GM23248 (cell line): ENCODE results near the gene ANXA9. TPM values are rescaled to one million over a fixed set of nuclear protein-coding genes. Genes with fewer than 3 reads are reported as not detected.

Source experiments
- DNase-seq: peaks from one replicate; pipeline ENCODE4 v3.0.0-alpha.2; 2015
- H2AFZ ChIP-seq: fragments of 200-600 bp; sonication (generic); 2 replicates; pipeline ENCODE4 v1.6.1; 2016; ENCODE audit warnings: antibody characterized with exemption
- H3F3A ChIP-seq: fragments of 200-600 bp; sonication (generic); 2 replicates; pipeline ENCODE4 v1.6.1; 2016; ENCODE audit warnings: mild to moderate bottlenecking, antibody characterized with exemption, mixed run types; ENCODE audit not compliant: insufficient read depth
- H3K27ac ChIP-seq: fragments of 200-600 bp; sonication (generic); 2 replicates; pipeline ENCODE4 v1.5.1; 2016; ENCODE audit warnings: mild to moderate bottlenecking
- H3K27me3 ChIP-seq: fragments of 200-600 bp; sonication (generic); replicated peaks from 2 replicates; pipeline ENCODE4 v1.6.1; 2016; ENCODE audit warnings: mild to moderate bottlenecking; ENCODE audit not compliant: insufficient read depth
- H3K36me3 ChIP-seq: fragments of 200-600 bp; sonication (generic); 2 replicates; pipeline ENCODE4 v1.6.1; 2016; ENCODE audit warnings: low read depth, mild to moderate bottlenecking
- H3K4me1 ChIP-seq: fragments of 200-600 bp; sonication (generic); 2 replicates; pipeline ENCODE4 v1.6.1; 2016; ENCODE audit warnings: mild to moderate bottlenecking; ENCODE audit not compliant: insufficient read depth
- H3K4me2 ChIP-seq: fragments of 200-600 bp; sonication (generic); one replicate; pipeline ENCODE4 v1.6.1; 2016; ENCODE audit warnings: mild to moderate bottlenecking; ENCODE audit not compliant: unreplicated experiment
- H3K4me3 ChIP-seq: fragments of 200-600 bp; sonication (generic); 2 replicates; pipeline ENCODE4 v1.5.1; 2016; ENCODE audit warnings: mild to moderate bottlenecking
- H3K79me2 ChIP-seq: fragments of 200-600 bp; sonication (generic); 2 replicates; pipeline ENCODE4 v1.6.1; 2016; ENCODE audit warnings: mild to moderate bottlenecking; ENCODE audit not compliant: insufficient read depth
- H3K9ac ChIP-seq: fragments of 200-600 bp; sonication (generic); 2 replicates; pipeline ENCODE4 v1.6.1; 2016; ENCODE audit warnings: mild to moderate bottlenecking
- H3K9me2 ChIP-seq: fragments of 200-600 bp; sonication (generic); 2 replicates; pipeline ENCODE4 v1.6.1; 2016; ENCODE audit warnings: mixed run types, mild to moderate bottlenecking, moderate library complexity; ENCODE audit not compliant: insufficient read depth
- H3K9me3 ChIP-seq: fragments of 200-600 bp; sonication (generic); one replicate; pipeline ENCODE4 v1.6.1; 2017; ENCODE audit warnings: low read depth
- H4K20me1 ChIP-seq: fragments of 200-600 bp; sonication (generic); 2 replicates; pipeline ENCODE4 v1.6.0; 2016; ENCODE audit not compliant: insufficient read depth
- EZH2 ChIP-seq: fragments of 200-600 bp; sonication (generic); IDR thresholded peaks from 2 replicates; pipeline ENCODE4 v1.6.1; 2018; ENCODE audit warnings: antibody characterized with exemption, mild to moderate bottlenecking; ENCODE audit not compliant: insufficient read depth, poor library complexity, severe bottlenecking
- EZH2phosphoT487 ChIP-seq: fragments of 200-600 bp; sonication (generic); IDR thresholded peaks from 2 replicates; pipeline ENCODE4 v1.6.1; 2018; ENCODE audit warnings: antibody characterized with exemption, moderate library complexity, mild to moderate bottlenecking, low read depth; ENCODE audit not compliant: insufficient read depth
- WGBS, 2 experiments: methylation state at CpG; one replicate each; pipeline ENCODE4 v1.1.6; 2015 to 2017; ENCODE audit warnings: low lambda C conversion rate in 2 of 2, low coverage in 1 of 2; ENCODE audit errors: missing lambda C conversion rate in 2 of 2; 5-methylcytosine and 5-hydroxymethylcytosine counted together
- in situ Hi-C: fragments of 300-500 bp; cut with MboI; formaldehyde crosslinking; loops from 2 replicates; pipeline ENCODE4 v1.15.0; 2020
- polyA plus RNA-seq: library from polyadenylated mRNA; unstranded; fragments of >200 nt; fragmentation: Nextera tagmentation; extraction: Ambion mirVana; gene quantifications from 2 replicates; pipeline ENCODE4 v1.2.1, GENCODE V29; 2016
- total RNA-seq: library from RNA; depleted of rRNA; stranded (reverse); fragments of >200 nt; shearing (Covaris generic); gene quantifications from 2 replicates; pipeline ENCODE4 v1.2.3, GENCODE V29; 2014

ANXA9 gene
- total and polyA plus RNA-seq, 2 experiments from 2014 or later, result 0.26 TPM; not detected in 1

DNA sequence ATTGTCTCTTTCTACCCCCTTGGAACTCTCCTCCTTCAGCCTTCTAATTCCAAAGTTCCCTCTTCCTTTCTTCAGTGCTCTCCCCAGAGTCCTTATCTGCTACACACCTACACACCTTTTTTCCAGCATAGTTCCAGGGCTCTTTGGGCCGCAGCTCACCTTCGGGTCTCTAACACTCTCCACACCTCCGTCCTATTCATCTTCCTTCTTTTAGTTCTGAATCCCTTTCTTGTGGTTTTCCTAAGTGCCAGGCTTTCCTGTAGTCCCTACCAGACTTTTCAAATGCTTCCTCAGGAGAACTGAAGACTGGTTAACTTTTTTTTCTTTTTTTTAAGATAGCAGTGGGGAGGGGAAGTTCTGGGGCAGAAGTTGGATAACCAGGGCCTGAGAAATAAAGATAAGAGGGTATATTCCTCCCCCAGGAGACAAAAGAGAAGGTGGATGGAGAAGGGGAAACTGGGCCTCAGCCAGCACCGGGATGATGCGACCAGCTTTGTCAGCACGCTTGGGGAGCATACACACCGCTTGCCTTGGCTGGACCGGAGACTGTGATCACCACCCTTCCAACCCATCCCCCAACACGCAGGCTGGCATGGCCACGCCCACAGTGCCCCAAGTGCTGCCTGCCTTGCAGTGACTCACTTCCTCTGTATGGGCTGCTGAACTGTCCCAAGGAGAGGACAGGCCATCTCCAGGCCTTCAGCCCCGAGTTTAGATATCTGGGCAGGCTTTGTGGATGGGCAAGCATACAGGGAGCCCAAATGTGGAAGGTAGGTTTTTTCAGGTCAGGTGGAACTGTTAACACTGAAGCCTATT is 5.0 kb upstream of the ANXA9 start:
- TF ChIP-seq EZH2 (no peak), EZH2phosphoT487 (no peak)
- Histone ChIP-seq H3K79me2 (peaks cover 21% of the 10 kb centered on the region), H3K4me3 (no peak overlapping the region), H3K4me2 (peak overlapping the region; percentile 56), H3K36me3 (no peaks in the 10 kb centered on the region), H3K9me2 (no peaks in the 10 kb centered on the region), H2AFZ (peak overlapping the region; percentile 44), H3K9me3 (no peaks in the 10 kb centered on the region), H3K4me1 (peaks cover 51% of the 10 kb centered on the region), H3K9ac (0 out of 2 replicates have a peak overlapping the region, but pooled peaks have one; percentile 5), H4K20me1 (no peaks in the 10 kb centered on the region), H3F3A (peaks cover 20% of the 10 kb centered on the region), H3K27me3 (no peaks in the 10 kb centered on the region), H3K27ac (peak overlapping the region; percentile 47)
- WGBS, 2 experiments, result 68 to 69% methylated on average over 10 to 11 of the region's 11 CpGs
- peak; percentile 74 for DNase-seq
- in situ Hi-C loops, result no loop called here

DNA sequence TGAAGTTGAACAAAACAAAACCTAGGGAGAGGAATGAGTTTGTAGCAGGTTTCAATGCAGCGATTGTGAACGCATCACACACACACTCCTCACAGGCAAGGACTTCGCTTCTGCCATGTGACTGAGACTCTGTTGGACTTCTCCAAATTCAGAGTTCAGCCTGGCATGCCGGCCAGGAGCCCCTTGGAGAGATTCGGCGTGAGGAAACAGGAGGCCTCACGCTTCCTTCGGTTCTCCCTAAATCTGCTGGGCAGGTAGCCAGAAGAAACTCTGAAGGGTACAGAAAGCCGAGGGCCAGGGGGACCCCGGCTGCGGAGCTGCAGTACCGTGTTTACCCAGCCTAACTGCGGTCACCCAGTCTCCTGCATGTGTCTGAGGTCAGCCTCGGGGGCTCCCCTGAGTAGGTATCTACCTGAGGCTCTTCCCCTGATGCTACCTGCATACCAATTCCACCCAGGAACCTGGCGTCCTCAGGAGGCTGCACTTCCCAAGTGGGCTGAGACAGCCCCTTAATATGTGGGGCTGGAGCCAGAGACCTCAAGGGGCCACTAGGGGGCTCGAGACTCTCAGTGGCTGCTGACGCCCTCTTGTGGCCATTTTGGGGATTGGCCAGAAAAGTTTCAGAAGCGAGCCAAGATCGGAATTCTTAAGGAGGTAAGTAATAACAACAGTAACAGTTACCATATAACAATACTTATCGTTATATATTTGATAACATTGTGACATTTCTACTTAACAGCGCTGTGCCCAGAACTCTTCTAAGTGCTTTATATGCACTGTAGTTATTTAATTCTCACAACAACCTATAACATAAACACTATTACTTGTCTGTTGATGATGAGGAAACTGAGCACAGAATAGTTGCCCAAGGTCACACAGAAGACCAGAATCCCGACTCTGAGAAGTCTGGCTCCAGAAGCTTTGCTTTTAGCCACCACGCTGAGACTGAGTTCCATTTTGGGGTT is 2.7 kb upstream of the ANXA9 start:
- H3F3A ChIP-seq, result peaks cover 16% of the 10 kb centered on the region
- peak overlapping the region; percentile 80 for H2AFZ ChIP-seq
- H3K9ac ChIP-seq, result peak overlapping the region; percentile 49
- H4K20me1 ChIP-seq, result no peaks in the 10 kb centered on the region
- no peak for TF ChIP-seq EZH2phosphoT487
- TF ChIP-seq EZH2, result no peak
- peaks cover 42% of the 10 kb centered on the region for H3K4me1 ChIP-seq
- in situ Hi-C loops, result no loop called here
- no peaks in the 10 kb centered on the region for H3K9me3 ChIP-seq
- H3K27ac ChIP-seq, result peak overlapping the region; percentile 54
- H3K79me2 ChIP-seq, result no peaks in the 10 kb centered on the region
- H3K27me3 ChIP-seq, result no peaks in the 10 kb centered on the region
- DNase-seq, result peak; percentile 93
- WGBS, 2 experiments, result 15 to 17% methylated on average over 23 of the region's 23 CpGs
- H3K36me3 ChIP-seq, result no peaks in the 10 kb centered on the region
- peak overlapping the region; percentile 54 for H3K4me2 ChIP-seq
- H3K9me2 ChIP-seq, result no peaks in the 10 kb centered on the region
- H3K4me3 ChIP-seq, result no peak overlapping the region; the same call in 1 of the 2 replicates

DNA sequence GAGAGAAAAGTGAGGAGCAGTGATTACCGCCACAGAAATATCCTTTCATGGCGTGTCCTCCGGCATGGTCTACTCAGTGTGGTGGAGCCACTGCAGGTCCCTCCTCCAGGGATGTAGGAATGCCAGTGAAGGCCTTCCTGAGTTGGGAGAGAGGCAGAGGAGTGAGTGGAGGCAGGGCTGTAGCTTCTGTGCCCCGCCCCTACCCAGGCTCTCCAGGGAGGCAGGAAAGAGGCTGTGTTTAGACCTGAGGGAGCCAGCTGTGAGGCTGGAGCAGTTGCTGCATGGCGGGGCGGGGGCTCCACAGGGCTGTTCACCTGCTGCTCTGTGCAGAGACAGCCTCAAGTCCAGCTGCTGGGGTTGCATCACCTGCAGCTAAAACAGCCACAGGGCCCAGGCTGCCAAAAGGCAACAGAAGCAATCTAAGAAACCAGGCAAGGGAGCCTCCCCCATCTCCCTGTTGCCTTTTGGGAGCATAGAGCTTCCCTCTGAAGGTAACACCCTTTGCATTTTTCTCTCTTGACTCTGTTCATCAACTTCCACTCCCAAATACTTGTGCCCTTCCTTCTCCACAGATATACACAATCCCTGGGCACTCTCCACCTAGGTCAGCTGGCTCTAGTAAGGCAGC is 801 bp upstream of the ANXA9 start:
- H3F3A ChIP-seq, result peaks cover 16% of the 10 kb centered on the region
- no peaks in the 10 kb centered on the region for H3K36me3 ChIP-seq
- in situ Hi-C loops, result no loop called here
- H3K4me2 ChIP-seq, result no peak overlapping the region
- no peaks in the 10 kb centered on the region for H3K27me3 ChIP-seq
- no peak overlapping the region for H3K4me3 ChIP-seq
- H3K9ac ChIP-seq, result no peak overlapping the region
- no peak overlapping the region for H3K27ac ChIP-seq
- H3K4me1 ChIP-seq, result peaks cover 42% of the 10 kb centered on the region
- H3K79me2 ChIP-seq, result no peaks in the 10 kb centered on the region
- DNase-seq, result peak; percentile 33
- no peaks in the 10 kb centered on the region for H3K9me3 ChIP-seq
- 81 to 88% methylated on average over 6 of the region's 6 CpGs for WGBS, 2 experiments
- H4K20me1 ChIP-seq, result no peaks in the 10 kb centered on the region
- TF ChIP-seq EZH2 (no peak), EZH2phosphoT487 (no peak)
- H3K9me2 ChIP-seq, result no peaks in the 10 kb centered on the region
- peak overlapping the region; percentile 12; the same call in 1 of the 2 replicates for H2AFZ ChIP-seq

DNA sequence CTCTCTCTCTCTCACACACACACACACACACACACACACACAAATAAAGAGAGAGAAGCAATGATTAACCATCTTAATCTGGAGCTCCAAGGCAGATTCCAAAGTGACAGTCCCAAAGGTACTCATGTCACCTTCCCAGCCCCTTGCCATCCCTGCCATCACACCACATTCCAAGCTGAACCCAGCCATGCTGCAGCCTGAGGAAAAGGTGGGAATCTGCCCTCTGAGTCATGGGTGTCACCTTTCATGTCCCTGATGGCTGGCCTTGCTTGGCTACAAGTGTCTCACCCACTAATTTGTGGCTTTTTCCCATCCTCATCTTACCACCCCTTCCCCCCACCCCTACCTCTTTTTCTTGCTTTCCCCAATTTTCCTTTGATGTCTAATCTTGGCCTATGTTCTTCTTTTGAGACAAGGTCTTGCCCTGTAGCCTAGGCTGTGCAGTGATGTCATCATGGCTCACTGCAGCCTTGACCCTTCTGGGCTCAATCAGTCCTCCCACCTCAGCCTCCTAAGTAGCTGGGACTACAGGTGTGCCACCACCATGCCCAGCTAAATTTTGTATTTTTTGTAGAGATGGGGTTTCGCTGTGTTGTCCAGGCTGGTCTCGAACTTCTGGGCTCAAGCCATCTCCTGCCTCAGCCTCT is 3.2 kb downstream of the ANXA9 start:
- no peak overlapping the region for H3K27ac ChIP-seq
- TF ChIP-seq EZH2phosphoT487 (no peak), EZH2 (no peak)
- H3K36me3 ChIP-seq, result no peaks in the 10 kb centered on the region
- H3K4me1 ChIP-seq, result peaks cover 15% of the 10 kb centered on the region
- no peak overlapping the region for H3K4me2 ChIP-seq
- H3F3A ChIP-seq, result no peaks in the 10 kb centered on the region
- no peaks in the 10 kb centered on the region for H4K20me1 ChIP-seq
- H3K9ac ChIP-seq, result no peak overlapping the region
- H3K4me3 ChIP-seq, result no peak overlapping the region
- no peaks in the 10 kb centered on the region for H3K27me3 ChIP-seq
- H3K79me2 ChIP-seq, result no peaks in the 10 kb centered on the region
- no peak overlapping the region for H2AFZ ChIP-seq
- WGBS, 2 experiments, result 79% methylated on average over 2 of the region's 2 CpGs
- no peaks in the 10 kb centered on the region for H3K9me3 ChIP-seq
- no peak for DNase-seq
- no peaks in the 10 kb centered on the region for H3K9me2 ChIP-seq
- in situ Hi-C loops, result no loop called here
